ENCODE data around the gene NENF.

NENF gene

DNA sequence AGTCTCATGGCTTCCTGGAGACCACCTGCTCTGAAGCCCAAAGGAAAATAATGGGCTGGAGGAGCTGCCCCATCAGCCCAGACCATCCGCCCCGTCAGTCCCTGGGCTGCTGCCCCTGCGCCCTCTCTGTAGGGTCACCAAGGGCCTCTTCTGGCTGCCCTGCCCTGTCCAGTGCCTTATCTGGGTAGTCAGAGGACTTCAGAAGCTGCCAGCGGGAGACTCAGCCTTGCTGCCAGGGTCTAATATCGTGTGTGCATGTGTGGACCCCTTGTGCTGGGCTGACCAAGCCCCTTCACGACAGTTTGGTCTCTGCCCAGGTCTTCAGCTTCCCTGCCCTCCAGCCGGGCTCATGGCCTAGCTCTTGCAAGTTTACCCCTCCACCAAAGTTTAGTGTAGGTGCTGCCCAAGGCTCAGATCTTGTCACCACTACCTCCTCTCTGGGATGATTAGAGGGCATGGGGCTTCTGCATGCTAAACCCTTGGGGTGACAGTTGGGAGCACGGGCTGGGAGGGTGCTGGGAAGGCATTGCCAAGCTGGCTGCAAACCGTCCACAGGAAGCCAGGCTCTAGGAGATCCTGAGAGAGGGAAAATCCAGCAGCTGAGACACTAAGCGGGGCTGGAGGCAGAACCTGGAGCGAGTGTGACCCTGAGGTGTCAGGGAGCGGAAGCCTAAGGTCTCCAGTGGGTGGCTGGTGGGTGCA is 20.6 kb downstream of the NENF start:
- TF ChIP-seq, protein P1, sequence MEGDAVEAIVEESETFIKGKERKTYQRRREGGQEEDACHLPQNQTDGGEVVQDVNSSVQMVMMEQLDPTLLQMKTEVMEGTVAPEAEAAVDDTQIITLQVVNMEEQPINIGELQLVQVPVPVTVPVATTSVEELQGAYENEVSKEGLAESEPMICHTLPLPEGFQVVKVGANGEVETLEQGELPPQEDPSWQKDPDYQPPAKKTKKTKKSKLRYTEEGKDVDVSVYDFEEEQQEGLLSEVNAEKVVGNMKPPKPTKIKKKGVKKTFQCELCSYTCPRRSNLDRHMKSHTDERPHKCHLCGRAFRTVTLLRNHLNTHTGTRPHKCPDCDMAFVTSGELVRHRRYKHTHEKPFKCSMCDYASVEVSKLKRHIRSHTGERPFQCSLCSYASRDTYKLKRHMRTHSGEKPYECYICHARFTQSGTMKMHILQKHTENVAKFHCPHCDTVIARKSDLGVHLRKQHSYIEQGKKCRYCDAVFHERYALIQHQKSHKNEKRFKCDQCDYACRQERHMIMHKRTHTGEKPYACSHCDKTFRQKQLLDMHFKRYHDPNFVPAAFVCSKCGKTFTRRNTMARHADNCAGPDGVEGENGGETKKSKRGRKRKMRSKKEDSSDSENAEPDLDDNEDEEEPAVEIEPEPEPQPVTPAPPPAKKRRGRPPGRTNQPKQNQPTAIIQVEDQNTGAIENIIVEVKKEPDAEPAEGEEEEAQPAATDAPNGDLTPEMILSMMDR (IDR thresholded peaks at IDR 0.05; ENCODE audit: control insufficient read depth, extremely low read depth, insufficient read depth): no peak
- H3K4me3 ChIP-seq (ENCODE audit: low read depth, low read length): no peak overlapping the region
- DNase-seq (ENCODE audit: low read depth): no peak

DNA sequence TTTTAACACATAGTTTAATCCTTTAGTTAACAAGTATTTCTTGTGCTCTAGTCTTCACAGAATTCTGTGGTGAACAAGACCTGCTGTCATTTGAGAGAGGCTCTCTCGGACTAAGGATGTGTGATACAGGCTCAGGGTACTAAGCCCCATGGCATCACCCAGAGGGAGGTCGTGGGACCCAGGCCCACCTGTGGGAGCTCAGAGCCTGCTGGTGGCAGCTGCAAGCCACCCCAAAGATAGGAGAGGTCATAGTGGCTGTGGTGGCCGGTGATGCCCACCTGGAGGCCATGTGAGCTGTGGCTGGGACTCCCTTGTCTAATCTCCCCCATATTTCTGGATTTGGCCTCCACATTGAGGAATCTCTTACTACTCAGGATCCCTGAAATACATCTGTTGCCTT is 22.0 kb downstream of the NENF start:
- DNase-seq (ENCODE audit: low read depth): no peak
- no peak overlapping the region for H3K4me3 ChIP-seq (ENCODE audit: low read depth, low read length)
- TF ChIP-seq, protein P1 (IDR thresholded peaks at IDR 0.05; ENCODE audit: control insufficient read depth, extremely low read depth, insufficient read depth): no peak

DNA sequence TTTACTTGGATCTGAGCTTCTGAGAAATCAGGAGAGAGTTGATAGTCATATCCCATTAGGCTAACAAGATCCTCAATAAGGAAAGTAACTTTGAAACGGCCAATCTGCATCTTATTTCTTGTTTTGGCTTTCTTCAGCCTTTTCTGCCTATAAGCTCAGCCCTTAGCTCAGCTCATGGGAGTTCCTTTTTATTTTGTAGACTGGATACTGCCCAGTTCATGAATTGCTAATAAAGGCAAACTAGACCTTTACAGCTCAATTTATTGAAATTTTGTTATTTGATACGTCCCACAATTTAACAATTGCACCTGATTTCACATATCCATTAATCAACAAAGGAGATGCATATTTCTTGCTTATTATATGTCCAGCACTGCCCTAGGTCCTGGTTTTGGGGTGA is 22.7 kb downstream of the NENF start:
- no peak overlapping the region for H3K4me3 ChIP-seq (ENCODE audit: low read depth, low read length)
- no peak for DNase-seq (ENCODE audit: low read depth)
- TF ChIP-seq, protein P1 (IDR thresholded peaks at IDR 0.05; ENCODE audit: control insufficient read depth, extremely low read depth, insufficient read depth): no peak

DNA sequence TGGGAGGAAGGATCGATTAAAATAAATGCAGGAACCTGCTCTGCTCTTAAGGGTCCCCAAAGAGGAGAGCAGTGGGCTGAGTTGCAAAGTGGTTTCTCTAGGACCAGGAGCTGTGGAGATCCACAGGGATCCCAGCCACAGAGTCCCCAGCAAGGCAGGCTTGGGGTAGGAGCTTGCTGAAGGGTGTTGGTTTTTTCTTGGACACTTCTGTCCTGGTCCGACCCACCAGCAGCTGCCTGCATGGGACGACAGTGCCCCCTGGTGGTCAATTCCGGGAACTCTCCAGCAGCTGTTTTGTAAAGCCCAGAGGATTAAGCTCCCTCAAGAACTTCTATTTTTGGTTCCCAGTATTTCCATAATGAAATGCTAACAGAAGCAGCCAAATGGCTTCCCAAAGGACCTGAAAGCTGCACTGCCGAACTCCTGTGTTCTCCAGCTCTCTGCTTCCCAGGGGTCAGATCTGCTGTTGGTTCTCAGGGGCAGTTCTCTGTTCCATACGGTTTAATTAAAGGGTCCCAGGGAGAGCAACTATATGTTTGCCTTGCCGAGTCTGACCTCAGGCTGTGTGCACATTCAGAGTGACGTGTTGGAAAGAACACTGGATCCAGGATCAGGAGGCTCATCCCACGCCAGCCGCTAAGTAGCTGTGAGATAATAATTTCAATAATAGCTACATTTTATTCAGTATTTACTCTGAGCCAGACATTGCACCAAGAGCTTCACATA is 23.2 kb downstream of the NENF start:
- no peak overlapping the region for H3K4me3 ChIP-seq (ENCODE audit: low read depth, low read length)
- TF ChIP-seq, protein P1 (IDR thresholded peaks at IDR 0.05; ENCODE audit: control insufficient read depth, extremely low read depth, insufficient read depth): peak; percentile 90
- peak; percentile 40 for DNase-seq (ENCODE audit: low read depth)

DNA sequence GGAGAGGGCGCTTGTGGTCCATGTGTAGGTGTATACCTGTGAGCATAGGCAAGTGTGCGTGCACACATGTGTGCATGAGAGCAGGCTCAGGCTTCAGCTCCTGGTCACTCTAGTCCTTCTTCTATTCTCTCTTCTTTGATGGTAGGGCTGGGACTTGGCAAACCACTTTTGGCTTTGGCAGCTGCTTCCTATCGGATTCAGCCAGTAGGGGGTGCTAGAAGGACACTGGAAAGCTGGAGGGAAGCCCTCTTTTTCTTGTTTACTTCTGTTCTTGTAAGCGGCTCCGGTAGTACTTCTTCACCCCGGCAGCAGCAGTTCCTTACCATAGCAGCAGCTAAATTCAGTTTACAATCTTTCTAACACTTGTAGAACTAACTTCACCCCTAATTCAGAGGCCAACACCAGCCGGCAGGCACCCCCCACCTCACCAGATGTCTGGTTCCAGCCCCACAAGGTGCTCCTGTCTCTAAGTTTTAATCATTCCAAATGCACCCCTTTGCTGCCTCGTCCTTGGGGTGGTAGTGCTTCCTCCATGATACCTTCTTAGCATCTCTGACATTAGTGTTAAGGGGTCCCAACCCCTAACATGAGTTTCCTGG is 25.1 kb downstream of the NENF start:
- H3K4me3 ChIP-seq (ENCODE audit: low read depth, low read length): no peak overlapping the region
- no peak for DNase-seq (ENCODE audit: low read depth)
- TF ChIP-seq, protein P1 (IDR thresholded peaks at IDR 0.05; ENCODE audit: control insufficient read depth, extremely low read depth, insufficient read depth): peak; percentile 24; the same call in 1 of the 2 replicates

DNA sequence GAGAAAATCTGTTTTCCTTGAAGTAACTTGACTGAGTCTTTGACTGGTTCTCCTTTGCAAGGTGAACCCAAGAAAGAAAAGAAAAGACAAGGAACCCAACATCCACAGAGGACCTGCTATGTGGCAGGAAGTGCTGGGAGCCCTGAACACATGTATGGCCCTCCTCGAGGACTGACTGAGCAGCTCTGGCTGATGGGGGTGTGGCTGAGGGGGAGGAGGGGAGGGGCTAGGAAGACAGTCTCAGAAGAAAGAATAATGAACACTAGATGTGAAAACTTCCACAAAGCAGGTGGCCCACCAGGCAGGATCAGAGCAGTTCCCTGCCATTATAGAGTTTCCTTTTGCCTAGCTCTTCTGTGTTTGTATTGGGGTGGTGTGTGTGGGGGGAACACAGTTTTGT is 26.1 kb downstream of the NENF start:
- DNase-seq (ENCODE audit: low read depth): no peak
- TF ChIP-seq, protein P1 (IDR thresholded peaks at IDR 0.05; ENCODE audit: control insufficient read depth, extremely low read depth, insufficient read depth): no peak
- no peak overlapping the region for H3K4me3 ChIP-seq (ENCODE audit: low read depth, low read length)

Measured in LNCaP clone FGC (cell line).